IgD-negative memory B cell (primary cell): ENCODE measurements around the gene MAP4K2. TPM values are rescaled to one million over a fixed set of nuclear protein-coding genes. Genes with fewer than 3 reads are reported as not detected.
"Not testable (repeated sequence)": the region's sequence is repeated elsewhere in the genome, so short reads cannot be mapped to it uniquely, and the experiment has no call there.

Source experiments
- H3K27ac Mint-ChIP-seq, 3 donors: one replicate each; pipeline ENCODE4 v1.8.0; 2020 to 2022; ENCODE audit warnings: mild to moderate bottlenecking in 3 of 3, mixed read lengths in 3 of 3, moderate library complexity in 1 of 3
- H3K27me3 Mint-ChIP-seq: one replicate; pipeline ENCODE4 v1.8.0; 2021; ENCODE audit warnings: mixed read lengths
- H3K36me3 Mint-ChIP-seq: one replicate; pipeline ENCODE4 v1.8.0; 2020; ENCODE audit warnings: mild to moderate bottlenecking, mixed read lengths
- H3K4me1 Mint-ChIP-seq, 3 donors: one replicate each; pipeline ENCODE4 v1.8.0; 2020 to 2022; ENCODE audit warnings: mixed read lengths in 3 of 3, mild to moderate bottlenecking in 1 of 3
- H3K4me3 Mint-ChIP-seq, 4 donors: one replicate each; pipeline ENCODE4 v1.8.0; 2020 to 2022; ENCODE audit warnings: mild to moderate bottlenecking in 4 of 4, mixed read lengths in 4 of 4, moderate library complexity in 3 of 4
- H3K9me3 Mint-ChIP-seq, 3 donors: one replicate each; pipeline ENCODE4 v1.8.0; 2020 to 2021; ENCODE audit warnings: mixed read lengths in 3 of 3, mild to moderate bottlenecking in 1 of 3
- polyA plus RNA-seq: library from polyadenylated mRNA; unstranded; fragments of 300-500 nt; fragmentation: Illumina TruSeq; gene quantifications from one replicate; pipeline ENCODE4 v1.2.3, GENCODE V29; 2021

MAP4K2 gene
- polyA plus RNA-seq, 1 donor from 2014 or later: 68.1 TPM

DNA sequence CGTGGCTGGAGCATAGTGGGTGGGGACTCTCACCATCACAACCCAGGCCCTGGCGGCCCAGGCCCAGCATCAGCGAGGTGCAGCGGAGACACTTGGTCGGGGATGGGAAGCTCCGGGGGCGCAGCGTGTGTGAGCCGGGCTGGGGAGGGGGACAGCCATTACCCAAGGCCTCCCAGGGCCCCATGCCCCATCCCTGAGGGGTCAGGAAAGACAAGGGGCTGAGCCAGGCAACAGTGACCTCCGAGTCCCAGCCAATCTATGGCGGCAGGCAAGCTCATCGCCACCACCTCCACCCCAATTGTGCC, 30.1 kb upstream of the MAP4K2 start:
- Mint-ChIP-seq H3K27me3 (no peaks in the 10 kb centered on the region), H3K4me3 (no peak overlapping the region), H3K36me3 (peaks cover 3% of the 10 kb centered on the region), H3K9me3 (no peaks in the 10 kb centered on the region), H3K27ac (no peak overlapping the region), H3K4me1 (peaks cover 0 to 2% (median 1%) of the 10 kb centered on the region in 3 donors)

DNA sequence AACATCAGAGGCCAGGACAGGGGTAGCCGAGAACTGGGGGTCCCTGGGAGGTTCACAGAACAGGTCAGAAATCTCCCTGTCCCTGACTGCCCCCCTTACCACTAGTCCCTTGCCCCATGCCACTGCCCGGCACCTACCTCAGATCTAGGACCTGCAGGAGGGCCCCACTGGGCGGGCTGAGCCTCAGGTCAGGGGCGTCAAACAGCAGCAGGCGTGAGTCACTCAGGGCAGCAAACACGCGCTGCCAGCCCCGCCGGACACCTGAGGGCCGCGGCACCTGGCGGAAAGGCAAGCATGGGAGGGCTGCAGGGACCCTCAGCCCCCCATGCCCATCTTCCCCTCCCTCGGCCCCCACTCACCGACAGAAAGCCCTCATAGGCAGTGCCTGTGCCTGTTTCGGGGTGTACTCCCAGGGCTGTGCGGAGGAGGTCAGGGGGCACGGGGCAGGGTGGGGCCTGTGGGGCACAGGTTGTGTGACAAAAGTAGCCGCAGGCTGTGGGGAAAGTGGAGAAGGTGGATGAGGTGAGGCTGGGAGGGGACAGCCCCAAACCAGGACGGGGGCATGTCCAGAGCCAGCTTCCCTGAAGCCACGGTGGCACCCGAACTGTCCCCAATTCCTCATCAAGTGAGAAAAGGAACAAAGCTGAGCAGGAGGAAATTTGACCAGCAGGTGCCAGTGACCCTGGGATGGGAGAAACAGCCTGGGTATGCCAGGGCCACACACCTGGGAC, 29.6 kb upstream of the MAP4K2 start:
- H3K27ac Mint-ChIP-seq: peak overlapping the region in 1 of 3 donors; percentile 19
- H3K36me3 Mint-ChIP-seq: peaks cover 3% of the 10 kb centered on the region
- H3K9me3 Mint-ChIP-seq: no peaks in the 10 kb centered on the region
- H3K4me3 Mint-ChIP-seq: no peak overlapping the region
- H3K27me3 Mint-ChIP-seq: no peaks in the 10 kb centered on the region
- peaks cover 0 to 2% (median 2%) of the 10 kb centered on the region in 3 donors for H3K4me1 Mint-ChIP-seq

DNA sequence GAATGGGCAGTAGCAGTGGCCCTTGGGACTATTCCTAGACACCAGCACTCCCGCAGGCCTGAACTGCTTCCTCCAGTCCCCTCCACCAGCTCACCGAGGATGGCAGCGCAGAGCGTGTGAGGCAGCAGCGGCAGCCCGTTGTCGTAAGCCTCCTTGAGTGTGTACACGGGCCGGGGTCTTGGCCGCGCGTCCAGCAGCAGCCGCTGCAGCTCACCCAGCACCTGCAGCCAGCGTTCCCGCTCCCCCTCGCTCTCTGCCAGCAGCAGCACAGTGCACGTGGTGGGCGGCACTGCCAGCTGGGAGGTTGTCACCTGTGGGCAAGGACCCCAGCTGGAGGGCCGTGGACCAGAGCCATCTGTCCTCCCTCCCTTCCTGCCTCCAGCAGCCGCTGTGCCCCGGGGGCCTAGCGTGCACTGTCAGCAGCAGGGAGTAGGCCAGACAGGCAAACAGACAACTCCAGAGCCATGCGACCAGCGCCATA, 28.4 kb upstream of the MAP4K2 start:
- Mint-ChIP-seq H3K36me3 (peaks cover 3% of the 10 kb centered on the region), H3K4me1 (peaks cover 0 to 2% (median 2%) of the 10 kb centered on the region in 3 donors), H3K27me3 (no peaks in the 10 kb centered on the region), H3K27ac (no peak overlapping the region), H3K9me3 (no peaks in the 10 kb centered on the region), H3K4me3 (no peak overlapping the region)

DNA sequence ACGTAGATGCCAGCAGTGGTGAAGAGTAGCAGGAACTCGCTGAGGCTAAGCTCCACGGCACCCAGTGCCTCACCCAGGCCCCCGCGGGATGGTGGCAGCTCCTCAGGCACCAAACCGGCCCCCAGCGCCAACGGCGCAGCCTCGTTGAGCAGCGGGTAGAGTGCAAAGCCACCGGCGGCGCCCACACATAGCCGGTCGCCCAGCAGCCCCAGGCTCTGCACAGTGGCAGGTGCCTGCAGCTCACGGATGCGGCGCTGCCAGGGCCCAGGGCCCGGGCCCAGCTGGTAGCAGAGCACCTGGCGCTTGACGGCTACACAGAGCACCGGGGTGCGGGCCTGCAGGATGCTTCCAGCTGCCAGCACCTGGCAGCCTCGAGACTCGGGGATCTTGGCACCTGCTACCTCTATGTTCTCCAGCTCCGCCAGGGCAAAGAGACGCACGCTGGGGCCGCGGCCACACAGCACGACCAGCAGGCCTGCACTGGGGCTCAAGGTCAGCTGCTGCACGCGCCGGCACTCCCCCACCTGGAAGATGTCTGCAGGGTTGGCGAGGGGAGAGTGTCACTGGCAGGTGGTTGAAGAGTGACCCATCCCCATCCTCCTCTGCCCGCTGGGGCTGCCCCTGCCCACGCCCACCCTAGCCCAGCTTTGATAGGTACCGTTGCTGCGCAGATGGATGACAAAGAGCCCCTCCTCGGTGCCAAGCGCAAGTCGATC, 26.7 kb upstream of the MAP4K2 start:
- Mint-ChIP-seq H3K36me3 (peaks cover 6% of the 10 kb centered on the region), H3K4me3 (no peak overlapping the region), H3K9me3 (no peaks in the 10 kb centered on the region), H3K4me1 (peaks cover 0 to 2% (median 2%) of the 10 kb centered on the region in 3 donors), H3K27me3 (no peaks in the 10 kb centered on the region), H3K27ac (no peak overlapping the region)

DNA sequence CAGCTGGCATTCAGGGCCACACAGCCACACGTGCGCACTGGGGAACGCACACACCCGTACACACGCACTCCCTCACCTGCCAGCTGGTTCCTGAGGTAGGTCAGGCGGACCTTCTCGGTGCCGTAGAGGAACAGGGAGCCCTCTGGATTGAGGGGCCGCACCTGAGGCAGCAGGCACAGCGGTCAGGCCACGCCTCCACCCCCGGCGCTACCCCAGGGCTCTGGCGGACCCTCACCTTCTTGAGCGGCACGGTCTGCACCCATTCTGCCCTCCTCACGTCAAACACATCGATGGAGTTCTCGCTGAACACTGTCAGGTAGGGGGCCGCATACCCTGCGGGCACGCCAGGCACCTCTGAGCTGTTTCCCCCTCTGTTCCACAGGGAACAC, 24.4 kb upstream of the MAP4K2 start:
- Mint-ChIP-seq H3K36me3 (peaks cover 6% of the 10 kb centered on the region), H3K9me3 (no peaks in the 10 kb centered on the region), H3K4me3 (peak overlapping the region in 1 of 4 donors; percentile 12), H3K4me1 (peaks cover 0 to 2% (median 2%) of the 10 kb centered on the region in 3 donors), H3K27me3 (no peaks in the 10 kb centered on the region), H3K27ac (no peak overlapping the region)

DNA sequence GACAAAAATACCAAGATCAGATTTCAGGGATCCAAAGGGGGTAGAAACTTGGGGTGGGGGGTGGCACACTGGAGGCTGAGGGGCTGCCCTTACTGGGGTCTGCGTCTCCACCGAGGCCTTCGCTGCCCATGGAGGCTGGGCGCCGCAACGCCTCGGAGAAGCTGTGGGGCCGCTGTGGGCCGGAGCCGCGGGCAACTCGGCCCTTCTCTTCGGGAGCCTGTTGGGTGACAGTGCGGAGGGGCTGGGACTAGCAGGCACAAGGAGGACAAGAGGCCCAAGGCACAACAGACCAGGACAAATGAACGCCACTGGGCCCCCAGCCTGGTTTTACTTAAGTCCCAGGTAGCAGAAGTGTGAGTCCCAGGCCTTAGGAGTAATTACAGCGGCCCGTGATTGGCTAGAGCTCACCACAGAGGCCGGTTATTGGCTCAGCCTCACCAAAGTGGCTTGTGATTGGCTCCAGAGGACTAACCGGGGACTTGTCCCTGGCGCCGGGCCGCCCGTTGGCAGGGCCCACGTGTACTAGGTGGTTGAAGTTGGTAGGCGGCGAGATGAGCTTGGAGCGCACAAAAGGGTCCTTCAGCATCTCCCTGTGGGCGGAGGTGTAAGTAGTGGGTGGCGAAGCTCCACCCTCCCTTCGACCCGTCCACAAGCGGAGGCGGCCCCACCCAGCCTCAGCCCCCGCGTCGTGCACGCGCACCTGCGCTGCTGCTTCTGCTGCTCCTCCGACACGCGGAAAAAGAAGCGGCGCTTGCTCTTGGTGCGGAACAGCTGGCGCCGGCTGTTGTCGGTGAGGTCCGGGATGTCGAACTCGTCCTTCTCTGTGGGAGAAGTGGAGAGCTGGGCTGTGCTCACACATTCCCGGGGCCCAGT, 23.8 kb upstream of the MAP4K2 start:
- no peak overlapping the region for H3K4me3 Mint-ChIP-seq

DNA sequence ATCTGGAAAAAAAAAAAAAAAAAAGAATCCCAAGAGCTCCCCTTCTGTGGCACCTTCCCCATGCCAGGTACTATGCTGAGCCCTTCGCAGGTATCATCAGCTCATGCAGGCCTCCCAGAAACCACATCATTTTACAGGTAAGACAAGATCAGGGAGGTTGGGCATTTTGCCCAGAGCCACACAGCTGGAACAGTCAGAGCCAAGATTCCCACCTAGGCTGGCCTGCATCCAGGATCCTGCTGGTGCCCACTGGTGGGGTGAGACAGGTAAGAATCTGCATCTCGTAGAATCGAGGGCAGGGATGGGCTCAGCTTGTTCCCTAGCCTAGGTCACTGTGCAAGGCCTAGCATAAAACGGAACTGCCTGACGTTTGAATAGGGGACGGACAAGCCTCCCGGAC, 23.0 kb upstream of the MAP4K2 start:
- Mint-ChIP-seq H3K27me3 (no peaks in the 10 kb centered on the region), H3K4me3 (no peak overlapping the region), H3K4me1 (peaks cover 0 to 2% (median 0%) of the 10 kb centered on the region in 3 donors), H3K9me3 (no peaks in the 10 kb centered on the region), H3K27ac (no peak overlapping the region), H3K36me3 (peaks cover 5% of the 10 kb centered on the region)

More for the DNA sequence above, 23.8 kb upstream of the MAP4K2 start:
- Mint-ChIP-seq H3K9me3 (no peaks in the 10 kb centered on the region), H3K27me3 (no peaks in the 10 kb centered on the region), H3K36me3 (peaks cover 5% of the 10 kb centered on the region), H3K27ac (no peak overlapping the region), H3K4me1 (peaks cover 0 to 2% (median under 1%) of the 10 kb centered on the region in 3 donors)

DNA sequence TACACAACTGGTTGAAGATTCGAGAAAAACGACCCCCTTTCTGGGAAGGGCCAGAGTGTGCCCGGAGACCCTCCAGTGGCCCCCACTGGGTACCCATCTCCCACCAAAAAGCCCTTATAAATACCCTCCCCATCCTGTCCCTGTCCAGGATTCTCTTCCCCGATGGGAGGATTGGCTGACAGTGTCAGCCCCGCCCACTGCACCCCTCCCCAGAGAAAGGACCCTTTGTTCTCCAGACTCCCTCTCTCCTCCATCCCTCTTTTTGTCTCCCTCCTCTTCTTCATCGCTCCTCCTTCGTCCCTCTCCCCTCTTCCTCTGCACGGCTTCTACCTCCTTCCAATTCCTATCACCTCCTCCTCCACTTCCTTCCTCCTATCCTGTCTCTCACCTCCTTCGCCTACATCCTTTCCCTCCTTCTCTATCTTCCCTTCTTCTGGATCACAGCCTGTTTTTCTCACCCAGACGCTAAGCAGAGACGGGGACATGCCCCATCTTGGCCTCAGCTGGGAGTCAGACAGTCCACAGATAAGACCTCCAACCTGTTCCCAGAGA, 20.6 kb upstream of the MAP4K2 start:
- Mint-ChIP-seq H3K4me1 (peaks cover 0 to 2% (median 0%) of the 10 kb centered on the region in 3 donors), H3K27ac (no peak overlapping the region), H3K27me3 (no peaks in the 10 kb centered on the region), H3K4me3 (no peak overlapping the region), H3K36me3 (peaks cover 5% of the 10 kb centered on the region), H3K9me3 (no peaks in the 10 kb centered on the region)

DNA sequence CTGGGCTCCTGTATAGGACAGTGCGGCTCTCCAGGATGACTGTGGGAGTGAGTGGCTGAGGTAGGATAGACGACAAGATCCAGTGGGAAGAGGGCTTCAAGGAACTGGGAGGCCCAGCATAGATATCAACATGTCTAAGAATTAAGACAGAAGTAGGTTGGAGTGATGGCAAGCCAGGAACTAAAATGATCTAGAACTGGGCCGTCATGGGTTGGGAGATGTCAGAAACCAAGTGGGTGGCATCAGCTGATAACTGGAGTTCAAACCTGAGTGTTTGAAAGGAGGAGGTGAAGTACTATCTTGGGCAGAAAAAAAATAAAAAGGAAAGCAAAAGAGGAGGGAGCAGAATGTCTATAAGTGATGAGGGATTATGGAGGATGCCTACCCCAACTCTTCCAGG, 14.5 kb upstream of the MAP4K2 start:
- H3K36me3 Mint-ChIP-seq: no peaks in the 10 kb centered on the region
- H3K27me3 Mint-ChIP-seq: no peaks in the 10 kb centered on the region
- peaks cover 8 to 17% (median 8%) of the 10 kb centered on the region in 3 donors for H3K4me1 Mint-ChIP-seq
- peak overlapping the region in 1 of 3 donors; percentile 93 for H3K27ac Mint-ChIP-seq
- H3K4me3 Mint-ChIP-seq: no peak overlapping the region
- H3K9me3 Mint-ChIP-seq: no peaks in the 10 kb centered on the region

DNA sequence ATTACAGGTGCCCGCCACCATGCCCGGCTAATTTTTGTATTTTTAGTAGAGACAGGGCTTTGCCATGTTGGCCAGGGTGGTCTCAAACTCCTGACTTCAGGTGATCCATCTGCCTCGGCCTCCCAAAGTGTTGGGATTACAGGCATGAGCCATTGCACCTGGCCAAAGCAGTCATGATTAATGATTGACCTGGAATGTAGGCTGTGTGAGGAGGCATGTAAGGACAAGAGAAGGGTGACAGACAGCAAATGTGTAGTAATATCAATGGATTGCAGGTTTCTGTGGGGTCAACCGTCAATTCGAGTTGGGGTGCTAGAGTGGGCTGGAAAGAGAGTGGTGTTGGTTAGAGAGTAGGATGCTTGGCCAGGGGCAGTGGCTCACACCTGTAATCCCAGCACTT, 12.4 kb upstream of the MAP4K2 start:
- H3K36me3 Mint-ChIP-seq, H3K27ac Mint-ChIP-seq, H3K27me3 Mint-ChIP-seq, H3K9me3 Mint-ChIP-seq: not testable (repeated sequence)
- Mint-ChIP-seq H3K4me1 (peaks cover 10 to 18% (median 15%) of the 10 kb centered on the region in 3 donors), H3K4me3 (peak overlapping the region in 1 of 4 donors; percentile 81)

DNA sequence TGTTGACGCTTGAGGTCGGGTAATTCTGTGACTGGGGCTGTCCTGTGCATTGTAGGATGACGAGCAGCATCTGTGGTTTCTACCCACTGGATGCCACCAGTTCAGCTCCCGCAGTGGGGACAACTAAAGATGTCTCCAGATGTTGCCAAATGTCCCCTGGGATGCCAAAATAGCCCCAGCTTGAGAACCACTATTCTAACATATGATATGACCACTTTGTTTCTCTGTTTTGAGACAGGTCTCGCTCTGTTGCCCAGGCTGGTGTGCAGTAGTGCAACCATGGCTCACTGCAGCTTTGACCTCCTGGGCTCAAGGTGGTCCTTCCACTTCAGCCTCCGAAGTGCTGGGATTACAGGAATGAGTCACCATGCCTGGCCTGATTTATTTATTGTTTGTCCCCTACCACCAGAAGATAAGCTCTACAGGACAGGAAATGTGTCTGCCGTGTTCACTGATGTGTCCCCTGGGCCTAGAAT, 11.7 kb upstream of the MAP4K2 start:
- no peaks in the 10 kb centered on the region for H3K36me3 Mint-ChIP-seq
- no peaks in the 10 kb centered on the region for H3K9me3 Mint-ChIP-seq
- H3K27ac Mint-ChIP-seq: peak overlapping the region; percentile 77 to 94 (median 90)
- H3K27me3 Mint-ChIP-seq: no peaks in the 10 kb centered on the region
- H3K4me3 Mint-ChIP-seq: peak overlapping the region; percentile 24 to 80 (median 50)
- peaks cover 15 to 19% (median 17%) of the 10 kb centered on the region in 3 donors for H3K4me1 Mint-ChIP-seq

DNA sequence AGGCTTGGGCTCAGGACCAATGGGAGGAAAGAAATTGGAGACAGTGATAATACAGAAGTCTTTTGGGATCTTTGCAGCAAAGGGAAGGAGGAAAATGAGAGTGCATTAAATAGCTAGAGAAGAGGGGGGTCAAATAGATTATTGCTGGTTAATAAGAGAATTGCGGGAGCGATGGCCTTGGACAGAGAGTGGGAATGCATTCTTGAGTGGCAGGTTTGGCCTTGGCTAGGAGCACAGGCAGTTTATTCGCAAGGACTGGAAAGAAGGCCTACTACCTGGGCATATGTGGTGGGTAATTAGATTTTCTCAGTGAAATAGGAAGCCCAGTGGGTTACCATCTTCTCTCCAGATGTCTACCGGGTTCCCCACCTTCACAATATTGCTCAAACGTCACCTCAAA, 10.8 kb upstream of the MAP4K2 start:
- H3K4me3 Mint-ChIP-seq: peak overlapping the region in 1 of 4 donors; percentile 64
- H3K4me1 Mint-ChIP-seq: peaks cover 18 to 26% (median 22%) of the 10 kb centered on the region in 3 donors
- no peaks in the 10 kb centered on the region for H3K9me3 Mint-ChIP-seq
- H3K36me3 Mint-ChIP-seq: no peaks in the 10 kb centered on the region
- peak overlapping the region in 1 of 3 donors; percentile 83 for H3K27ac Mint-ChIP-seq
- no peaks in the 10 kb centered on the region for H3K27me3 Mint-ChIP-seq

DNA sequence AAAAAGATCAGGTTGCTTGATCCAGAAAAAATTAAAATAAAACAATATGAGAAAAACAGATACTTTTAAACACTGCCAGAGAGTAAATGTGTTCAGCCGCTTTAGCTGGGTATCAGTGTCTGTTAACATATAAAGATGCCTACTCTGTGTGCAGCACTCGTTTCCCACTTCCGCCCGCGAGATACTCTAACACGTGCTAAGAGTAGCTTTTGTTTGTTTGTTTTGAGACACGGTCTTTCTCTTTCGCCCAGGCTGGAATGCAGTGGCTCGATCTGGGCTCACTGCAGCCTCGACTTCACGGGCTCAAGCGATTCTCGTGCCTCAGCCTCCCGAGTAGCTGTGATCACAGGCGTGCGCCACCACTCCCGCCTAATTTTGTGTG, 7.9 kb upstream of the MAP4K2 start:
- H3K27me3 Mint-ChIP-seq: no peaks in the 10 kb centered on the region
- H3K9me3 Mint-ChIP-seq: no peaks in the 10 kb centered on the region
- peak overlapping the region; percentile 93 to 98 (median 96) for H3K4me3 Mint-ChIP-seq
- H3K27ac Mint-ChIP-seq: peak overlapping the region; percentile 69 to 87 (median 86)
- peaks cover 22 to 29% (median 23%) of the 10 kb centered on the region in 3 donors for H3K4me1 Mint-ChIP-seq
- H3K36me3 Mint-ChIP-seq: peaks cover 2% of the 10 kb centered on the region

DNA sequence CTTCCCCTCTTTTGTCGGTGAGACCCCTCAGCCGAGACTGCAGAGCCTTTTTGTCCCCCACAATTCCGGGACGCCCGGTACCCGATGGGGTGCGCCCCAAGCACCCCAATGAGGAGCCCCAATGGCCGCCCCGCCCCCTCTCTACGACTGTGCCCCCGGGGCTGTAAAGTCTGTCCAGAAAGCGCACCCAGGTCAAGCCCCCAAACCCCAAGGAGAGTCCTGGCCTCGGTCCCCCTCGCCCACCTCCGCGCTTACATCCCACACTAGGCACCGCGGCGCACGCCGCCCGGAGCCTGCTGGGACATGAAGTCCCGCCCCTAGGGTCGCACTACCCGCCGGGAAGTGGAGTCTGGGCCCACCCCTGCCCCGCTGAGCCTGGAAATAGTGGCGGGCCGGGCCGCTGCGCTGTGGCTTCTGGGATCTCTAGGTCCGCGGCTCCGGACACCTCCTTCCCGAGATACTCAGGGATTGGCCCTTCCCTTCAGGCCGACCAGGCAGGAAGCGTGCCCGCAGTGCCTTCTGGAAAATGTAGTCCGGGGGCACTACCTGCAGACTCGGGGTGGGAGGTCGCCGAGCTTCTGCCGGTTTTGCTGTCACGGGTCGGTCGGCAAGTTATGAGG, 7.4 kb upstream of the MAP4K2 start, which contains the start of gene MEN1:
TSS of gene MEN1 (minus strand) at position 281 of the 620 bp plus-strand sequence. CDS start 442 bp downstream, outside the sequence.
- peaks cover 21 to 26% (median 22%) of the 10 kb centered on the region in 3 donors for H3K4me1 Mint-ChIP-seq
- H3K27ac Mint-ChIP-seq: peak within 1 kb of the TSS; percentile 69 to 87 (median 86)
- H3K4me3 Mint-ChIP-seq: peak within 1 kb of the TSS; percentile 93 to 98 (median 96)
- no peaks in the 10 kb centered on the region for H3K9me3 Mint-ChIP-seq
- H3K27me3 Mint-ChIP-seq: no peaks in the 10 kb centered on the region
- peaks cover 2% of the 10 kb centered on the region for H3K36me3 Mint-ChIP-seq
